GM10248 (cell line): Measurements from ENCODE around the gene GADD45GIP1.
"Not testable (repeated sequence)": the region's sequence is repeated elsewhere in the genome, so short reads cannot be mapped to it uniquely, and the experiment has no call there.

ENCODE experiments used
- CTCF ChIA-PET: fragments of 300-600 bp; sonication (Branson Sonifier 250); formaldehyde crosslinking; extraction: SDS; loops from one replicate; lab custom pipeline; 2021; ENCODE audit warnings: antibody characterized with exemption; lab: Yijun Ruan, JAX
- POLR2A ChIA-PET: fragments of 350-650 bp; sonication (Branson Sonifier 250); formaldehyde crosslinking; extraction: SDS; loops from one replicate; lab custom pipeline; 2020; ENCODE audit warnings: antibody characterized with exemption; lab: Yijun Ruan, JAX
- DNase-seq: peaks from one replicate; pipeline ENCODE4 v3.0.0; 2012; ENCODE audit errors: extremely low spot score
- TF ChIP-seq, protein P1 (sequence below): IDR thresholded peaks from 2 replicates; pipeline ENCODE4 v1.5.1; 2012; ENCODE audit warnings: mild to moderate bottlenecking, low read depth; ENCODE audit errors: extremely low read depth, missing control alignments, control extremely low read depth

GADD45GIP1 gene

GRCh38 chr19:12955996-12956395, 1.0 kb downstream of the GADD45GIP1 start:
- TF ChIP-seq, protein P1, sequence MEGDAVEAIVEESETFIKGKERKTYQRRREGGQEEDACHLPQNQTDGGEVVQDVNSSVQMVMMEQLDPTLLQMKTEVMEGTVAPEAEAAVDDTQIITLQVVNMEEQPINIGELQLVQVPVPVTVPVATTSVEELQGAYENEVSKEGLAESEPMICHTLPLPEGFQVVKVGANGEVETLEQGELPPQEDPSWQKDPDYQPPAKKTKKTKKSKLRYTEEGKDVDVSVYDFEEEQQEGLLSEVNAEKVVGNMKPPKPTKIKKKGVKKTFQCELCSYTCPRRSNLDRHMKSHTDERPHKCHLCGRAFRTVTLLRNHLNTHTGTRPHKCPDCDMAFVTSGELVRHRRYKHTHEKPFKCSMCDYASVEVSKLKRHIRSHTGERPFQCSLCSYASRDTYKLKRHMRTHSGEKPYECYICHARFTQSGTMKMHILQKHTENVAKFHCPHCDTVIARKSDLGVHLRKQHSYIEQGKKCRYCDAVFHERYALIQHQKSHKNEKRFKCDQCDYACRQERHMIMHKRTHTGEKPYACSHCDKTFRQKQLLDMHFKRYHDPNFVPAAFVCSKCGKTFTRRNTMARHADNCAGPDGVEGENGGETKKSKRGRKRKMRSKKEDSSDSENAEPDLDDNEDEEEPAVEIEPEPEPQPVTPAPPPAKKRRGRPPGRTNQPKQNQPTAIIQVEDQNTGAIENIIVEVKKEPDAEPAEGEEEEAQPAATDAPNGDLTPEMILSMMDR, result no peak
- POLR2A ChIA-PET, result interaction anchor here (1.8 kb wide), 1 partner anchor 10 kb away, joined by 7 read pairs; no protein-coding TSS in a partner anchor
- CTCF ChIA-PET, result interaction anchor here (1.1 to 6.7 kb wide), 3 partner anchors 9 to 138 kb away, joined by 3 to 56 read pairs (median 6); no protein-coding TSS in a partner anchor
- DNase-seq, result no peak

DNA sequence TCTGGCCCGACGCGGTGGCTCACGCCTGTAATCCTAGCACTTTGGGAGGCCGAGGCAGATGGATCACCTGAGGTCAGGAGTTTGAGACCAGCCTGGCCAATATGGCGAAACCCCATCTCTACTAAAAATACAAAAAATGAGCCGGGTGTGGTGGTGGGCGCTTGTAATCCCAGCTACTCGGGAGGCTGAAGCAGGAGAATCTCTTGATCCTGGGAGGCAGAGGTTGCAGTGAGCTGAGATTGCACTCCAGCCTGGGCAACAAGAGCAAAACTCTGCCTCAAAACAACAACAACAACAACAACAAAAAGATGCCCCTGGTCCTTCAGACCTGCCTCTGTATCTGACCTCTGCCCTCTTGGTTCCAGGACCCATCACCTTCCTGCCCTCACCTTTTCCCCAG, 1.4 kb downstream of the GADD45GIP1 start:
- ChIA-PET POLR2A (interaction anchor here (1.8 kb wide), 1 partner anchor 9 kb away, joined by 7 read pairs; no protein-coding TSS in a partner anchor), CTCF (interaction anchor here (1.1 to 6.7 kb wide), 3 partner anchors 9 to 139 kb away, joined by 3 to 56 read pairs (median 6); no protein-coding TSS in a partner anchor)
- not testable (repeated sequence) for DNase-seq

DNA sequence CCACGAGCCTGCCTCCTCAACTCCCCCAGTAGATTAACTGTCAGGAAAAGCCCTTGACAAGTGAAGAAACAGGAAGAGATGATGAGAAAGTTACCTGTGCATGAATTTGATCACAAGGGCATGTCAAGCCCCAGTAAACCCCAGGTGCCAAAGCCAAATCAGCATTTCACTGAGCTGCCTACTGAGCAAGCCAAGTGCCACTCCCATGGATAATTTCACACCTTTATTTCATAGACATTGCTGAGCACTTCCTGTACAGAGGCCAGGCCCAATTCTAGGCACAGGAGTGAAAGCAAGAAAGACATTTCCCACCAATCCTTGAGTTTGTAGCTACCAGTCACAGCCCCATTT, 2.4 kb downstream of the GADD45GIP1 start:
- TF ChIP-seq, protein P1, result no peak
- CTCF ChIA-PET, result interaction anchor here (0.8 to 6.7 kb wide), 3 partner anchors 10 to 140 kb away, joined by 3 to 56 read pairs (median 6); no protein-coding TSS in a partner anchor
- POLR2A ChIA-PET, result no interaction called here
- no peak for DNase-seq

DNA sequence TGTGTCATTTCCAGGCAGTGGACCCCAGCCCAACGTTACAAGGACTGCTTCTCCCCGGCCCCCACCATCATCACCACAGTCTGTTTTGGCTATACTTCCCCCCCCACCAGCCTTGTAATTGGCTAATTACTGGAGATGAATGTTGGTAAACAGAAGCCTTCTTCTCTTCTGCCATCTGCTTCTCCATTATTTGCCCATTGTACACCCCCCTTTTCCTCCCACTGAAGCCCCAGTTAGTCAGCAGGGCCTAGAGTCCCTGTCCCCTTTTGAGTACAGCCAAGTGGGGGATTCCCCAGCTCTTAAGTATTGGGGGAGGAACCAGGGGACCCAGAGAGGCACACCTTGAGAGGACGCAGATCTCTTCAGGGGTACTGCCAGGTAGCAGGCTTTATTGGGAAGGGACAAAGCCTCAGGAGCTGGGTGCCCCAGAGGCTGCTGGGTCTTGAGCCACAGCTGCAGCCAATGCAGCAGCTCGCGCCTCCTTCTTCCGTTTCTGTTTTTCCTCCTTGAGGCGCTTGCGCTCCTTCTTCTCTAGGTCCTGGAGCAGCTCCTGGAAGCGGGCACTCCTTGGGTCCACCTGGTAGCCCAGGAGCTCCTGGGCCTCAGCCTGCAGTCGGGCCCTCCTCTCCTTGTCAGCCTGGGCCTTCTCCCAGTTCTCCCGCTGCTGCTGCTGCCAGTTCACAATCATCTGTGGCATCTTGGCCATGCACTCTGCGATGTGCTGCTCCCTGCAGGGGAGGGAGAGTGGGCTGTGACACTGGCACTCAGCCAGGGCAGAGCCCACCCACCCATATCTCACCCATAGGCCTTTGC, 3.0 kb downstream of the GADD45GIP1 start:
- CTCF ChIA-PET, result interaction anchor here (0.8 to 6.7 kb wide), 5 partner anchors 11 to 140 kb away, joined by 3 to 56 read pairs (median 5); no protein-coding TSS in a partner anchor
- POLR2A ChIA-PET, result interaction anchor here (0.6 kb wide), 1 partner anchor 15 kb away, joined by 3 read pairs; no protein-coding TSS in a partner anchor
- TF ChIP-seq, protein P1, result no peak
- DNase-seq, result no peak

- POLR2A ChIA-PET, result interaction anchor here (0.6 to 1.5 kb wide), 2 partner anchors 14 to 16 kb away, joined by 3 to 4 read pairs; no protein-coding TSS in a partner anchor
- CTCF ChIA-PET, result interaction anchor here (0.7 to 6.7 kb wide), 5 partner anchors 11 to 141 kb away, joined by 3 to 56 read pairs (median 5); no protein-coding TSS in a partner anchor
These were observed 3.8 kb downstream of the GADD45GIP1 start for GRCh38 chr19:12953138-12953798.

DNA sequence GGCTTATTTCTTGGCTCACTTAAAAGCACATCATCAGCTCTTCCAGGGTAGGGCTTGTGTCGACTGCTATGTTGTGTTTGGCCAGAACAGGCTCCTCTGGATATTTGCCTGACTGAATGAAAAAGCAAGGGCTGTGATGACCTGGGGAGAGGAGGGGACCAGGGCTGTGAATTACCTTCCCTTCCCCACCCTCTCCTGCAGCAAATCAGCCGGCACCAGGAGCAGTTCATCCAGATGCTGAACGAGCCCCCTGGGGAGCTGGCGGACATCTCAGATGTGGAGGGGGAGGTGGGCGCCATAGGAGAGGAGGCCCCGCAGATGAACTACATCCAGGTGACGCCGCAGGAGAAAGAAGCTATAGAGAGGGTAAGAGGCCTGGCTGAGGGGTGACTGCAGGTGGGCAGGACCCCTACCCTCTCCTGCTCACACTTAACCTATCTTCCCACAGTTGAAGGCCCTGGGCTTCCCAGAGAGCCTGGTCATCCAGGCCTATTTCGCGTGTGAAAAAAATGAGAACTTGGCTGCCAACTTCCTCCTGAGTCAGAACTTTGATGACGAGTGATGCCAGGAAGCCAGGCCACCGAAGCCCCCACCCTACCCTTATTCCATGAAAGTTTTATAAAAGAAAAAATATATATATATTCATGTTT, 4.4 kb downstream of the GADD45GIP1 start:
- CTCF ChIA-PET, result interaction anchor here (0.7 to 6.7 kb wide), 5 partner anchors 12 to 141 kb away, joined by 3 to 56 read pairs (median 5); no protein-coding TSS in a partner anchor
- POLR2A ChIA-PET, result interaction anchor here (1.5 kb wide), 1 partner anchor 15 kb away, joined by 4 read pairs; no protein-coding TSS in a partner anchor
- TF ChIP-seq, protein P1, result no peak
- DNase-seq, result no peak

More at GRCh38 chr19:12953138-12953798, 3.8 kb downstream of the GADD45GIP1 start:
- DNase-seq, result no peak
- TF ChIP-seq, protein P1, result no peak

DNA sequence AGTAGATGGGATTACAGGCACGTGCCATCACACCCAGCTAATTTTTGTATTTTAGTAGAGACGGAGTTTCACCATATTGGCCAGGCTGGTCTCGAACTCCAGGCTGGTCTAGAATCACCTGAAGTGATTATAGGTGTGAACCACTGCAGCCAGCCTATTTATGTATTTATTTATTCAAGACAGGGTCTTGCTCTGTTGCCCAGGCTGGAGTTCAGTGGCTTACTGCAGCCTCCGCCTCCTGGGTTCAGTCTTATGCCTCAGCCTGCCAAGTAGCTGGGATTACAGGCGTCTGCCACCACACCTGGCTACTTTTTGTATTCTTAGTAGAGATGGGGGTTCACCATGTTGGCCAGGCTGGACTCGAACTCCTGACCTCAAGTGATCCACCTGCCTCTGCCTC, 5.0 kb downstream of the GADD45GIP1 start:
- POLR2A ChIA-PET, result interaction anchor here (1.5 kb wide), 1 partner anchor 14 kb away, joined by 4 read pairs; no protein-coding TSS in a partner anchor
- not testable (repeated sequence) for DNase-seq
- CTCF ChIA-PET, result interaction anchor here (2.0 to 6.7 kb wide), 2 partner anchors 13 to 25 kb away, joined by 5 to 56 read pairs; no protein-coding TSS in a partner anchor
